H1 (cell line): Measurements from ENCODE around the gene RNASEL.

Experiments used
- CHD2 ChIP-seq: IDR thresholded peaks from 2 replicates; pipeline ENCODE4 v1.6.1; 2012; ENCODE audit warnings: low read length, improper control_type of control experiment
- EP300 ChIP-seq, 2 experiments: IDR thresholded peaks; 1 replicate in 1 of 2; 2 replicates in 1 of 2; pipeline ENCODE4 v1.6.1; 2011 to 2012; ENCODE audit warnings: low read depth in 2 of 2, low read length in 2 of 2, mild to moderate bottlenecking in 2 of 2, borderline replicate concordance in 1 of 2, inconsistent platforms in 1 of 2, moderate library complexity in 1 of 2
- FOSL1 ChIP-seq: IDR thresholded peaks from 2 replicates; pipeline ENCODE4 v1.6.1; 2011; ENCODE audit warnings: mild to moderate bottlenecking, low read depth, low read length, moderate library complexity; ENCODE audit not compliant: insufficient read depth
- JUN ChIP-seq: IDR thresholded peaks from 2 replicates; pipeline ENCODE4 v1.6.1; 2011; ENCODE audit warnings: low read depth, mild to moderate bottlenecking, improper control_type of control experiment, low read length
- POLR2A ChIP-seq, 2 experiments: IDR thresholded peaks; 1 replicate in 1 of 2; 2 replicates in 1 of 2; pipeline ENCODE4 v1.6.1; 2011; ENCODE audit warnings: low read depth in 2 of 2, low read length in 2 of 2, mild to moderate bottlenecking in 2 of 2; ENCODE audit errors: control extremely low read depth in 1 of 2
- POLR2AphosphoS5 ChIP-seq: IDR thresholded peaks from 2 replicates; pipeline ENCODE4 v1.6.1; 2011; ENCODE audit warnings: low read depth, low read length
- RBBP5 ChIP-seq: IDR thresholded peaks from 2 replicates; pipeline ENCODE4 v1.7.1; 2012; ENCODE audit warnings: low read depth, mild to moderate bottlenecking, inconsistent platforms, low read length, moderate library complexity, borderline replicate concordance
- SP2 ChIP-seq: IDR thresholded peaks from 2 replicates; pipeline ENCODE4 v1.6.1; 2012; ENCODE audit warnings: mild to moderate bottlenecking, low read length, inconsistent platforms
- TAF1 ChIP-seq: IDR thresholded peaks from 2 replicates; pipeline ENCODE4 v1.6.1; 2011; ENCODE audit warnings: mild to moderate bottlenecking, low read depth, low read length
- YY1 ChIP-seq: IDR thresholded peaks from 2 replicates; pipeline ENCODE4 v1.6.1; 2011; ENCODE audit warnings: low read depth, mild to moderate bottlenecking, low read length
- TF ChIP-seq, protein P1 (sequence below), 3 experiments: IDR thresholded peaks; 1 replicate in 2 of 3; 2 replicates in 1 of 3; pipeline versions ENCODE4 v1.5.1 to v1.6.1; 2011; ENCODE audit warnings: low read length in 3 of 3, mild to moderate bottlenecking in 3 of 3, inconsistent platforms in 2 of 3, low read depth in 1 of 3, moderate library complexity in 1 of 3; ENCODE audit not compliant: insufficient read depth in 1 of 3; ENCODE audit errors: control extremely low read depth in 1 of 3

DNA sequence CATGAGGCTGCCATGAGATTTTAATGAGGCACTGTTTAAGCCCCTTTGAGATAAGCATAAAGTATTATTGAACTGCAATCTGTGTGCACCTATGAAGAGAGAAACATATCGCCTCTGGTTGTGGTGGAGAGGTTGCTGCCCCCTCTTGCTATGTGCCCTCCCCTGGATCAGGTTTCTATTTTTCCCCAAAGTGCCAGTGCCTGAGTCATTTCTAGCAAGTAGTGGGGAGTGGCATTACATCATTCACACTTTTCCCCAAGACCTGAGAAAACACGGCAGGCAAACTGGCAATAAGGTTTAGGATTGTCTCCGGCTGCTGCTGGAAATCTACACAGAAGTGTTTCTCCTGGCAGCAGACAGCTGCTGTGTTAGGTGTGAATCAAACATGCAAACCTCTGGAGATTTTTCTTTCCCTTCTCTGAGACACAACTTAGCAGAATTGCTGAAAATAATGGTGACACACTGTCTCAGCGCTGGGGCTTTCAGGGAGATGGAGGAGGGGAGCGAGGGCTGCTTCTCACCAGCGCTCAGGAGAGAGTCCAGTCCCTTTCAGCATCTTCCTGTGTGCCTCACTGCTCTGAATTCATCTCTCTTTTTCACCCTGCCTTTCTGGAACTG, 28.8 kb upstream of the RNASEL start:
- TF ChIP-seq SP2 (no peak), EP300 (IDR thresholded peaks at IDR 0.05; ENCODE audit: borderline replicate concordance in 1 of 2, low read depth in 2 of 2, low read length in 2 of 2) (no peak), FOSL1 (no peak), POLR2AphosphoS5 (no peak), JUN (no peak), CHD2 (no peak), TAF1 (no peak), POLR2A (IDR thresholded peaks at IDR 0.05; ENCODE audit: control extremely low read depth in 1 of 2, low read depth in 2 of 2, low read length in 2 of 2) (no peak), RBBP5 (no peak), YY1 (no peak)
- TF ChIP-seq, protein P1, sequence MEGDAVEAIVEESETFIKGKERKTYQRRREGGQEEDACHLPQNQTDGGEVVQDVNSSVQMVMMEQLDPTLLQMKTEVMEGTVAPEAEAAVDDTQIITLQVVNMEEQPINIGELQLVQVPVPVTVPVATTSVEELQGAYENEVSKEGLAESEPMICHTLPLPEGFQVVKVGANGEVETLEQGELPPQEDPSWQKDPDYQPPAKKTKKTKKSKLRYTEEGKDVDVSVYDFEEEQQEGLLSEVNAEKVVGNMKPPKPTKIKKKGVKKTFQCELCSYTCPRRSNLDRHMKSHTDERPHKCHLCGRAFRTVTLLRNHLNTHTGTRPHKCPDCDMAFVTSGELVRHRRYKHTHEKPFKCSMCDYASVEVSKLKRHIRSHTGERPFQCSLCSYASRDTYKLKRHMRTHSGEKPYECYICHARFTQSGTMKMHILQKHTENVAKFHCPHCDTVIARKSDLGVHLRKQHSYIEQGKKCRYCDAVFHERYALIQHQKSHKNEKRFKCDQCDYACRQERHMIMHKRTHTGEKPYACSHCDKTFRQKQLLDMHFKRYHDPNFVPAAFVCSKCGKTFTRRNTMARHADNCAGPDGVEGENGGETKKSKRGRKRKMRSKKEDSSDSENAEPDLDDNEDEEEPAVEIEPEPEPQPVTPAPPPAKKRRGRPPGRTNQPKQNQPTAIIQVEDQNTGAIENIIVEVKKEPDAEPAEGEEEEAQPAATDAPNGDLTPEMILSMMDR (IDR thresholded peaks at IDR 0.05; ENCODE audit: control extremely low read depth in 1 of 3, insufficient read depth in 1 of 3, low read depth in 1 of 3, low read length in 3 of 3): no peak
